Measurements from ENCODE around the gene GANAB.

- TF ChIP-seq ZFP3 (CRISPR knock-in tag; IDR thresholded peaks at IDR 0.05) (no peak), TSHZ2 (CRISPR knock-in tag; IDR thresholded peaks at IDR 0.05) (no peak), PPARA (CRISPR knock-in tag; IDR thresholded peaks at IDR 0.05; ENCODE audit: borderline replicate concordance) (no peak)
These were observed 21.0 kb upstream of the GANAB start for GRCh38 chr11:62667460-62667859.
